ENCODE results near the gene ALS2. TPM values are rescaled to one million over a fixed set of nuclear protein-coding genes. Genes with fewer than 3 reads are reported as not detected.

ALS2 gene
- total and polyA plus RNA-seq, 4 donors, result 8.2 to 35.3 (median 15.0) TPM

GRCh38 chr2:201797175-201797840, 16.6 kb upstream of the ALS2 start (continued):
- no peak for TF ChIP-seq ZBTB33 (IDR thresholded peaks at IDR 0.05)

GRCh38 chr2:201796478-201796865, 15.7 kb upstream of the ALS2 start:
- Histone ChIP-seq H3K36me3 (ENCODE audit: control insufficient read depth in 4 of 4, insufficient read depth in 3 of 4, low read depth in 1 of 4, low read length in 3 of 4) (no peaks in the 10 kb centered on the region), H3K27me3 (ENCODE audit: control insufficient read depth in 4 of 4, insufficient read depth in 4 of 4, low read length in 3 of 4) (peaks cover 0 to 4% (median 0%) of the 10 kb centered on the region in 4 donors), H3K4me1 (ENCODE audit: control insufficient read depth in 4 of 4, insufficient read depth in 4 of 4, low read length in 3 of 4) (no peaks in the 10 kb centered on the region), H3K9me3 (ENCODE audit: control insufficient read depth in 4 of 4, low read length in 3 of 4) (no peaks in the 10 kb centered on the region), H3K9ac (ENCODE audit: low read depth in 1 of 2, low read length in 2 of 2) (no peak overlapping the region), H3K4me3 (ENCODE audit: low read depth in 1 of 3, low read length in 3 of 3) (no peak overlapping the region), H3K27ac (ENCODE audit: low read depth in 1 of 2, low read length in 2 of 2) (no peak overlapping the region)
- TF ChIP-seq TAF1 (conservative IDR thresholded peaks at IDR 0.05), result no peak
- no peak for TF ChIP-seq EGR1 (IDR thresholded peaks at IDR 0.05; ENCODE audit: low read depth in 2 of 2)
- TF ChIP-seq CTCF (IDR thresholded peaks at IDR 0.05; ENCODE audit: low read depth, low read length, missing input control), result no peak
- no peak for TF ChIP-seq REST (IDR thresholded peaks at IDR 0.05)
- TF ChIP-seq GABPA (IDR thresholded peaks at IDR 0.05 in 1 of 2, conservative IDR thresholded peaks at IDR 0.05 in 1 of 2), result no peak
- TF ChIP-seq HNF4G (IDR thresholded peaks at IDR 0.05), result no peak
- TF ChIP-seq NR2F2 (IDR thresholded peaks at IDR 0.05), result no peak
- no peak for TF ChIP-seq HNF4A (conservative IDR thresholded peaks at IDR 0.05)
- no peak for TF ChIP-seq ATF3 (IDR thresholded peaks at IDR 0.05)
- TF ChIP-seq RAD21 (IDR thresholded peaks at IDR 0.05), result no peak
- TF ChIP-seq JUND (IDR thresholded peaks at IDR 0.05), result no peak
- TF ChIP-seq YY1 (IDR thresholded peaks at IDR 0.05), result no peak
- TF ChIP-seq MAX (IDR thresholded peaks at IDR 0.05), result no peak
- no peak for TF ChIP-seq SP1 (IDR thresholded peaks at IDR 0.05)
- no peak for TF ChIP-seq RXRA (IDR thresholded peaks at IDR 0.05)
- TF ChIP-seq FOXA1 (IDR thresholded peaks at IDR 0.05), result no peak
- no peak for DNase-seq (ENCODE audit: low spot score)
